Measurements from ENCODE around the gene TTC28.

DNA sequence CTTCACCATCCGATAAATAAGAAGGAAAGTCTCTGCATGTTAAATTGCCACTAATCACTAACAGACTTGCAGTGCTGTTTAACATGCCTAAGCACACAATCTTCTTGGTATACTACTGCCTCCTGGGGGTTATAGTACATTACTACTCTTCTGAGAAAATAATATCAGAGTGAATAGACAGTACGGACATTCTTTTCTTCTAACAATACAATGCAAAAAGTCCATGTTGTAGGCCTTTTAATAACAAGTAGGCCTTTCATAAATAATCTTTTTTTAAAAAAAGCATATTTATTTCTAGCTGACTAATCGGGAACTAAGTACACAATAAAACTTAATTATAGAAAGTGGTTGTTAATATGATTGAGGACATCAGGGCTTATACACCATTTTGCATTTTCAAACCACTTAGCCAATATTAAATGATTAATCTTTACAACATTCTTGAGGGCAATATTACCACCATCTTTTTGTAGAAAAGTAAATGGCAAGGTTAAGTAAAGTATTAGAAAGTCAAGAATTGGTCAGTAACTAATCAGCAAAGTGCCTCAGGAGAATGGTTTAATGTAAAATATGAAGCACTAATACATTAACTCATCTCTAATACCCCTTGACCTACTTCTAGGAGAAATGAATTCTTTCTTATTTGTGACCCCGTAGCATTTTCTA lies 84.7 kb downstream of the TTC28 start:
- no peak for TF ChIP-seq POLR2A (IDR thresholded peaks at IDR 0.05)
- TF ChIP-seq, protein P1, sequence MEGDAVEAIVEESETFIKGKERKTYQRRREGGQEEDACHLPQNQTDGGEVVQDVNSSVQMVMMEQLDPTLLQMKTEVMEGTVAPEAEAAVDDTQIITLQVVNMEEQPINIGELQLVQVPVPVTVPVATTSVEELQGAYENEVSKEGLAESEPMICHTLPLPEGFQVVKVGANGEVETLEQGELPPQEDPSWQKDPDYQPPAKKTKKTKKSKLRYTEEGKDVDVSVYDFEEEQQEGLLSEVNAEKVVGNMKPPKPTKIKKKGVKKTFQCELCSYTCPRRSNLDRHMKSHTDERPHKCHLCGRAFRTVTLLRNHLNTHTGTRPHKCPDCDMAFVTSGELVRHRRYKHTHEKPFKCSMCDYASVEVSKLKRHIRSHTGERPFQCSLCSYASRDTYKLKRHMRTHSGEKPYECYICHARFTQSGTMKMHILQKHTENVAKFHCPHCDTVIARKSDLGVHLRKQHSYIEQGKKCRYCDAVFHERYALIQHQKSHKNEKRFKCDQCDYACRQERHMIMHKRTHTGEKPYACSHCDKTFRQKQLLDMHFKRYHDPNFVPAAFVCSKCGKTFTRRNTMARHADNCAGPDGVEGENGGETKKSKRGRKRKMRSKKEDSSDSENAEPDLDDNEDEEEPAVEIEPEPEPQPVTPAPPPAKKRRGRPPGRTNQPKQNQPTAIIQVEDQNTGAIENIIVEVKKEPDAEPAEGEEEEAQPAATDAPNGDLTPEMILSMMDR (IDR thresholded peaks at IDR 0.05), result peak; percentile 73 to 91 (median 84)

All from uterus (tissue), 2 donors.